Endothelial cell of umbilical vein (primary cell): Measurements from ENCODE around the gene GLI2. TPM values are rescaled to one million over a fixed set of nuclear protein-coding genes. Genes with fewer than 3 reads are reported as not detected.

ENCODE experiments used
- BruUV-seq: library from RNA; stranded (reverse); fragments of 400-500 nt; replicated peaks from 2 replicates; lab custom pipeline; 2021; lab: Mats Ljungman, UMichigan
- CTCF ChIA-PET: fragments of 300-600, 350-600 bp; sonication (Branson Sonifier 250); formaldehyde crosslinking; loops from one replicate; lab custom pipeline; 2021; ENCODE audit warnings: antibody characterized with exemption, inconsistent platforms; lab: Charles Lee
- POLR2A ChIA-PET: fragments of 300-600, 350-600 bp; sonication (Branson Sonifier 250); formaldehyde crosslinking; loops from one replicate; lab custom pipeline; 2021; ENCODE audit warnings: antibody characterized with exemption, inconsistent platforms; lab: Charles Lee
- DNase-seq: peaks from one replicate; pipeline ENCODE4 v3.0.0-alpha.2; 2011; ENCODE audit warnings: low read depth, low spot score
- FAIRE-seq: peaks from 2 replicates; lab custom pipeline; 2011; peaks lifted over from hg19 to GRCh38; lab: Jason Lieb, UNC
- H2AFZ ChIP-seq: 2 replicates; pipeline ENCODE4 v1.6.0; 2012; ENCODE audit warnings: low read depth, low read length, control low read depth, inconsistent platforms
- H3K27ac ChIP-seq: 2 replicates; pipeline ENCODE4 v1.5.1; 2011; ENCODE audit warnings: low read depth, mild to moderate bottlenecking, control low read depth, low read length, moderate library complexity; ENCODE audit not compliant: insufficient read depth
- H3K27me3 ChIP-seq, 2 experiments: 2 replicates each; pipeline versions ENCODE4 v1.6.0 to v1.6.1; 2011; ENCODE audit warnings: low read length in 2 of 2, mixed read lengths in 1 of 2; ENCODE audit not compliant: control insufficient read depth in 2 of 2, insufficient read depth in 2 of 2
- H3K36me3 ChIP-seq, 2 experiments: 2 replicates in 1 of 2; 3 replicates in 1 of 2; pipeline ENCODE4 v1.5.1; 2011; ENCODE audit warnings: low read length in 2 of 2, mild to moderate bottlenecking in 1 of 2, moderate library complexity in 1 of 2; ENCODE audit not compliant: control insufficient read depth in 2 of 2, insufficient read depth in 2 of 2; ENCODE audit errors: extremely low read depth in 1 of 2
- H3K4me1 ChIP-seq: 3 replicates; pipeline ENCODE4 v1.5.1; 2011; ENCODE audit warnings: mild to moderate bottlenecking, low read length; ENCODE audit not compliant: control insufficient read depth, insufficient read depth; ENCODE audit errors: extremely low read depth
- H3K4me2 ChIP-seq: 2 replicates; pipeline ENCODE4 v1.6.1; 2011; ENCODE audit warnings: low read length, control low read depth, mixed read lengths; ENCODE audit not compliant: insufficient read depth
- H3K4me3 ChIP-seq, 3 experiments: fragments of 200-600 bp in 1 of 3; sonication (generic), shearing (Covaris generic) in 1 of 3; replicated peaks in 1 of 3; 2 replicates each; pipeline ENCODE4 v1.5.1; 2011 to 2016; ENCODE audit warnings: control low read depth in 3 of 3, low read length in 3 of 3, mild to moderate bottlenecking in 2 of 3, inconsistent platforms in 1 of 3, low read depth in 1 of 3, moderate library complexity in 1 of 3; ENCODE audit not compliant: insufficient read depth in 1 of 3
- H3K79me2 ChIP-seq: 2 replicates; pipeline ENCODE4 v1.6.0; 2012; ENCODE audit warnings: low read length, inconsistent platforms; ENCODE audit not compliant: control insufficient read depth, insufficient read depth
- H3K9ac ChIP-seq: replicated peaks from 2 replicates; pipeline ENCODE3; 2011; ENCODE audit warnings: low read length, control low read depth; ENCODE audit not compliant: insufficient read depth; ENCODE audit errors: extremely low read depth
- H3K9me1 ChIP-seq: replicated peaks from 3 replicates; pipeline ENCODE4 v1.6.0; 2011; ENCODE audit warnings: mild to moderate bottlenecking, low read length; ENCODE audit not compliant: control insufficient read depth, insufficient read depth; ENCODE audit errors: extremely low read depth
- H3K9me3 ChIP-seq: replicated peaks from 2 replicates; pipeline ENCODE4 v1.5.1; 2012; ENCODE audit warnings: low read length, inconsistent platforms; ENCODE audit not compliant: control insufficient read depth, insufficient read depth
- H4K20me1 ChIP-seq: replicated peaks from 2 replicates; pipeline ENCODE3; 2011; ENCODE audit warnings: mild to moderate bottlenecking, low read length; ENCODE audit not compliant: control insufficient read depth, insufficient read depth; ENCODE audit errors: extremely low read depth
- CTCF ChIP-seq, 2 donors: IDR thresholded peaks; 1 replicate in 1 of 2; 2 replicates in 1 of 2; pipeline ENCODE4 v1.5.1; 2011; ENCODE audit warnings: low read length in 2 of 2, mild to moderate bottlenecking in 2 of 2, moderate library complexity in 2 of 2, control low read depth in 1 of 2, inconsistent platforms in 1 of 2, low read depth in 1 of 2; ENCODE audit not compliant: insufficient read depth in 1 of 2; ENCODE audit errors: extremely low read depth in 1 of 2
- EZH2 ChIP-seq: IDR thresholded peaks from 2 replicates; pipeline ENCODE4 v1.6.1; 2012; ENCODE audit warnings: borderline replicate concordance, low read depth, mild to moderate bottlenecking, moderate library complexity, low read length, inconsistent platforms; ENCODE audit not compliant: severe bottlenecking
- FOS ChIP-seq: IDR thresholded peaks from 2 replicates; pipeline ENCODE4 v1.6.1; 2011; ENCODE audit warnings: mild to moderate bottlenecking, low read length, moderate library complexity, borderline replicate concordance; ENCODE audit not compliant: insufficient read depth
- GATA2 ChIP-seq: IDR thresholded peaks from 2 replicates; pipeline ENCODE4 v1.7.0; 2011; ENCODE audit warnings: low read depth, mild to moderate bottlenecking, moderate library complexity, mixed read lengths, low read length; ENCODE audit not compliant: insufficient read length, insufficient read depth
- JUN ChIP-seq: IDR thresholded peaks from 2 replicates; pipeline ENCODE4 v1.6.1; 2011; ENCODE audit warnings: borderline replicate concordance, low read depth; ENCODE audit not compliant: insufficient read length, insufficient read depth
- MYC ChIP-seq: IDR thresholded peaks from one replicate; pipeline ENCODE4 v1.6.1; 2011; ENCODE audit warnings: mild to moderate bottlenecking, low read depth, low read length
- POLR2A ChIP-seq: IDR thresholded peaks from 2 replicates; pipeline ENCODE4 v1.6.1; 2012; ENCODE audit warnings: low read depth, mild to moderate bottlenecking, control low read depth, low read length
- POLR2AphosphoS5 ChIP-seq: IDR thresholded peaks from 2 replicates; pipeline ENCODE4 v1.6.1; 2012; ENCODE audit warnings: low read depth, mild to moderate bottlenecking, control low read depth, low read length, moderate library complexity; ENCODE audit not compliant: insufficient read depth
- dilution Hi-C: fragments of 300-500 bp; cut with MboI; formaldehyde crosslinking; loops from one replicate; pipeline ENCODE4 v1.15.0; 2019; ENCODE audit warnings: low sequenced_read_pairs; ENCODE audit not compliant: extremely low pct_ligation_motif_present
- intact Hi-C: fragments of 100-400 bp; cut with micrococcal nuclease; formaldehyde crosslinking; loops from one replicate; pipeline ENCODE4 v1.10.0; 2022
- polyA plus RNA-seq, 4 experiments: library from polyadenylated mRNA; depleted of rRNA in 3 of 4; stranded (reverse) in 3 of 4; unstranded in 1 of 4; fragments of >200 nt; gene quantifications; 2 replicates each; pipeline versions ENCODE4 v1.2.1 to v1.2.3, GENCODE V29; 2011 to 2012; ENCODE audit warnings: missing spikeins in 1 of 4
- total RNA-seq: library from RNA; stranded (reverse); gene quantifications from 2 replicates; pipeline ENCODE4 v1.2.3, GENCODE V29; 2021
- TF ChIP-seq, protein P1 (sequence below): IDR thresholded peaks from 2 replicates; pipeline ENCODE4 v1.6.1; 2011; ENCODE audit not compliant: insufficient read depth, insufficient read length

The GLI2 gene
- total and polyA plus RNA-seq, 2 donors (not counting 3 experiments of a cell fraction or from before 2014, with no cell fraction given): 0.13 TPM; not detected in 1

DNA sequence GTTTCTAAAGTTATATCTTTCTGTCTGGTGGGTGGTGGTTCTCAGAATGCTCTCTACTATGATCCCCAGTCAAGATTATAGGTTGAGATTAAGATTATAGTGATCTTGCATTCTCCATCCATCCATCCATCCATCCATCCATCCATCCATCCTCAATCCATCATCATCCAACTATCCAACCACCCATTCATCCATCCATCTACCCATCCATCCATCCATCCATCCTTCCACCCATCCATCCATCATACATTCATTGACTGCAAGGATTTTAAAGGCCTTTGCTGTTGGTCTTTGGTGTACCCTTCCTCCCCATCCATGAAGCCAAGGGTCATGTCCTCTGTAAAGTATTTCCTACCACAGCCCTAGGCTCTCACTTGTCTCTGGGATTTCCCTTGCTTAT, 13.1 kb downstream of the GLI2 start:
- POLR2A ChIA-PET: no interaction called here
- H3K27me3 ChIP-seq: peaks cover 18 to 21% of the 10 kb centered on the region in 2 experiments
- no peak overlapping the region for H3K4me2 ChIP-seq
- no peak for FAIRE-seq
- dilution Hi-C loops (no loop called here), intact Hi-C loops (no loop called here)
- H3K4me3 ChIP-seq: no peak overlapping the region
- H2AFZ ChIP-seq: no peak overlapping the region
- no peaks in the 10 kb centered on the region for H3K9me3 ChIP-seq
- no peaks in the 10 kb centered on the region for H3K79me2 ChIP-seq
- H3K36me3 ChIP-seq: no peaks in the 10 kb centered on the region
- no peak for TF ChIP-seq EZH2
- H3K27ac ChIP-seq: no peak overlapping the region
- CTCF ChIA-PET: no interaction called here
- H3K9ac ChIP-seq: no peak overlapping the region
- no peaks in the 10 kb centered on the region for H3K4me1 ChIP-seq
- H3K9me1 ChIP-seq: no peaks in the 10 kb centered on the region
- DNase-seq: no peak
- H4K20me1 ChIP-seq: no peaks in the 10 kb centered on the region
- no TSS peak for BruUV-seq

DNA sequence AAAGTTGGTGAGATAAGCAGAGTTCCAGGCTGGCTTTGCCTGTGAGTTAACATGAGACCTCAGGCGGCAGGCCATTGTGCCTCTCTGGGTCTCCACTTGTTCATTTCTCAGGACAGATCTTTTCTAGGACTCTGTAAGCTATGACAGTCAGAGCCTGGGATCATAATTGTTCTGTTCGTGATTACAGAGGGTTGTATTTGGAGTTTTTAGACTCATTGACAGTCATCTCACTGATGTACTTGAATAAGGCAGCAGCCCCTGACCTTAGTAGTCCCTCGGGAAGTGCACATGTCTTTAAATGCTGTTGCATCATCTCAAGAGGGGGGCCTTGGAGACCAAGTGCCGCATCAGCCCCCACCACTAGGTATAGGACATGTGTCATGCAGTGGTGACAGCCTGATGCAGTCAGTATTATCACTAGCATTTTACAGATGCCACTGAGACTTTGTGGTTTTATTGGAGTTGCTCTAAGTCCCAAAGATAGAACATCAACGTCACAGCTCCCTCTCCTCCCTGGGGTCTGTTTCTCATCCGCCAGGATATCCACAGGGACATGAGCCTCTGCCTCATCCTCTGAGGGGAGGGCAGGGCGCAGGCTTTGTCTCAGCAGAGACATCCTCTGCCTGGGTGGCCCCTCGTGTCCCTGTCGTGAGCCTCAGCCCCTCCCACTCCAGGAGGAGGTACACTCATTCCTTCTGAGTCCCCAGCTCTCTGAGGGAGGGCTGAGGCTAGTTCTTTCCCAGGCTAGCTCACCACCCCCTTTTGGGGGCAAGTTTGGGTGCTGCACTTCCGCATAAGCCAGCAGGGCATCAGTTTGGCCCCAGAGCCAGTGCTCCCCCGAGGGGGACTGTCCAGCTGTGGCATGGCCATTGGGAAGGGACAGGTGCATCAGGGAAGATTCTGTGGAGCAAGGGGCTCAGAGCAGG, 14.1 kb downstream of the GLI2 start:
- no peak overlapping the region for H3K4me2 ChIP-seq
- H3K9me3 ChIP-seq: no peaks in the 10 kb centered on the region
- no peaks in the 10 kb centered on the region for H3K4me1 ChIP-seq
- no peak overlapping the region for H3K27ac ChIP-seq
- H3K79me2 ChIP-seq: no peaks in the 10 kb centered on the region
- BruUV-seq: no TSS peak
- FAIRE-seq (no peak), DNase-seq (no peak)
- H3K9me1 ChIP-seq: no peaks in the 10 kb centered on the region
- no peaks in the 10 kb centered on the region for H3K36me3 ChIP-seq
- H3K27me3 ChIP-seq: peaks cover 11 to 13% of the 10 kb centered on the region in 2 experiments
- H2AFZ ChIP-seq: no peak overlapping the region
- dilution Hi-C loops: no loop called here
- H3K4me3 ChIP-seq: no peak overlapping the region
- no peaks in the 10 kb centered on the region for H4K20me1 ChIP-seq
- CTCF ChIA-PET: interaction anchor here (0.9 to 1.0 kb wide), 2 partner anchors 14 to 16 kb away, joined by 3 read pairs; partner anchors contain the start of gene GLI2
- no peak overlapping the region for H3K9ac ChIP-seq
- TF ChIP-seq EZH2 (no peak), MYC (no peak), JUN (no peak), FOS (no peak), CTCF (IDR thresholded peaks at IDR 0.05; ENCODE audit: extremely low read depth in 1 of 2, insufficient read depth in 1 of 2, low read depth in 1 of 2, low read length in 2 of 2) (no peak), POLR2AphosphoS5 (no peak), POLR2A (no peak), GATA2 (no peak)
- TF ChIP-seq, protein P1, sequence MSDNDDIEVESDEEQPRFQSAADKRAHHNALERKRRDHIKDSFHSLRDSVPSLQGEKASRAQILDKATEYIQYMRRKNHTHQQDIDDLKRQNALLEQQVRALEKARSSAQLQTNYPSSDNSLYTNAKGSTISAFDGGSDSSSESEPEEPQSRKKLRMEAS: no peak
- POLR2A ChIA-PET: no interaction called here
- intact Hi-C loops: no loop called here
